Nephron (organoid): Measurements from ENCODE around the gene VSTM2B.

Experiments used
- H3K27ac Mint-ChIP-seq, 3 experiments: 2 replicates each; pipeline ENCODE4 v1.8.0; 2020; ENCODE audit warnings: mixed read lengths in 3 of 3, mild to moderate bottlenecking in 2 of 3, moderate library complexity in 1 of 3
- H3K27me3 Mint-ChIP-seq: 2 replicates; pipeline ENCODE4 v1.8.0; 2021; ENCODE audit warnings: low read depth, mild to moderate bottlenecking, moderate library complexity, mixed read lengths
- H3K36me3 Mint-ChIP-seq: 2 replicates; pipeline ENCODE4 v1.8.0; 2020; ENCODE audit warnings: low read depth, mixed read lengths
- H3K4me1 Mint-ChIP-seq: 2 replicates; pipeline ENCODE4 v1.8.0; 2020; ENCODE audit warnings: mixed read lengths
- H3K4me3 Mint-ChIP-seq, 3 experiments: 2 replicates each; pipeline ENCODE4 v1.8.0; 2020; ENCODE audit warnings: mild to moderate bottlenecking in 3 of 3, mixed read lengths in 3 of 3, moderate library complexity in 2 of 3
- H3K9me3 Mint-ChIP-seq: 2 replicates; pipeline ENCODE4 v1.8.0; 2020; ENCODE audit warnings: mixed read lengths
- TF ChIP-seq, protein P1 (sequence below), 3 experiments: fragments of 200-600 bp; sonication (generic); IDR thresholded peaks; one replicate each; pipeline ENCODE4 v1.5.0; 2021; ENCODE audit warnings: antibody characterized with exemption in 3 of 3; ENCODE audit not compliant: unreplicated experiment in 3 of 3

The VSTM2B gene

DNA sequence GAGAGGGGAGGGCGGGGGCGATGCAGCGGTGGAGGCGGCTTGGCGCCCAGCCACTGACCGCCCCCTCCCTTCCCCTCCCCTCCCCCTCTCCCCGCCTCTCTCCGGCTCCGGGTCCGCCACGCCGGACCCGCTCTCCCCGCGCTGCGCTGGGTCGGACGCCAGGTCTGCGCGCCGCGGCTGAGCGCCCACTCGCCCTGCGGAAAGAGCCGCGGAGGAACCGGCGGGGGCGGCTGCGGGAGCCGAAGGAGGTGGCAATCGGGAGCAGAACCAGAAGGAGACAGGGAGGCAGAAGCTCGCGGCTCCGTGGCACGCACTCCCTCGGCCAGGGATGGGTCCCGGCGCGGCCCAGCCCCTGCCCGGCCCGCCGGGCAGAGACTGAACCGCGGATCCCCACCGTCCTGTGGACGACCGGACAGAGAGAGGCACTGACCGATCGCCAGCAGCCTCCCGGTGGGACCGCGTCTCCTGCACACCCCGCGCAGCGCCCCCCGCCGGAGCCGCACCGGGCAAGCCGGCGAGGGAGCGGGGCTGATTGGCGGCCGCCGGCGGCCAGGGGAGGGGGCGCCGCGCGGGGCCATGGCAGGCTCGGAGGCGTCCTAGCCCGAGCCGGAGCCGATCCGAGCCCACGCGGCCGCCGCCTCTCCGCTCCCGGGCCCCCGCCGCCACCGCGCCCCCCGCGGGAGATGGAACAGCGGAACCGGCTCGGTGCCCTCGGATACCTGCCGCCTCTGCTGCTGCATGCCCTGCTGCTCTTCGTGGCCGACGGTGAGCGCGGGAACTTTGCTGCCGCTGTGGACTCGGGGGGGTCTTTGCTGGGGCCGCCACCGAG lies at the start of gene VSTM2B:
TSS of gene VSTM2B (plus strand) at position 94 of the 829 bp plus-strand sequence. CDS start at position 684, 590 bp downstream.
- TF ChIP-seq, protein P1, sequence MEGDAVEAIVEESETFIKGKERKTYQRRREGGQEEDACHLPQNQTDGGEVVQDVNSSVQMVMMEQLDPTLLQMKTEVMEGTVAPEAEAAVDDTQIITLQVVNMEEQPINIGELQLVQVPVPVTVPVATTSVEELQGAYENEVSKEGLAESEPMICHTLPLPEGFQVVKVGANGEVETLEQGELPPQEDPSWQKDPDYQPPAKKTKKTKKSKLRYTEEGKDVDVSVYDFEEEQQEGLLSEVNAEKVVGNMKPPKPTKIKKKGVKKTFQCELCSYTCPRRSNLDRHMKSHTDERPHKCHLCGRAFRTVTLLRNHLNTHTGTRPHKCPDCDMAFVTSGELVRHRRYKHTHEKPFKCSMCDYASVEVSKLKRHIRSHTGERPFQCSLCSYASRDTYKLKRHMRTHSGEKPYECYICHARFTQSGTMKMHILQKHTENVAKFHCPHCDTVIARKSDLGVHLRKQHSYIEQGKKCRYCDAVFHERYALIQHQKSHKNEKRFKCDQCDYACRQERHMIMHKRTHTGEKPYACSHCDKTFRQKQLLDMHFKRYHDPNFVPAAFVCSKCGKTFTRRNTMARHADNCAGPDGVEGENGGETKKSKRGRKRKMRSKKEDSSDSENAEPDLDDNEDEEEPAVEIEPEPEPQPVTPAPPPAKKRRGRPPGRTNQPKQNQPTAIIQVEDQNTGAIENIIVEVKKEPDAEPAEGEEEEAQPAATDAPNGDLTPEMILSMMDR (IDR thresholded peaks at IDR 0.05; ENCODE audit: unreplicated experiment in 3 of 3) = no peak

DNA sequence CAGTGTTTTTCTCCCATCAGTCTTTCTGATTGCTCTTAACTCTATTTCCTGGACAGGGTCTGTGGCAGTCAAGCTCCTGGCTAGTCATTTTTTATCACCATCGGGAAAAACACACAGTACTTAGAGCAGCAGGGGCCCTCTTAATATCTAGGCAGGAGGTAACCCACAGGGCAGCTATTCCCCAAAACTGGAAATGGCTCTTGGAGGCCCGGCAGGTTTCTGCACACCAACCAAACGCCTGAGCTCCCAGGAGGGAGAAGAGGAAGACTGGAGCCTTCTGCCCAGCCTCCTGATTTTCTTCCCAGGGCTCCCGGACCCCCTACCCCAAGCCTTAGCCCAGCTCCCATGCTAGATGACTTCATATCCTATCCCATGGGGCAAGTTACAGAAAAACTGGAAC lies 49.3 kb upstream of the VSTM2B start:
- Mint-ChIP-seq H3K9me3 (peaks cover 13% of the 10 kb centered on the region), H3K27me3 (peaks cover 21% of the 10 kb centered on the region)

More for the DNA sequence above, at the start of gene VSTM2B:
- peaks cover 93% of the 10 kb centered on the region for H3K27me3 Mint-ChIP-seq
- no peaks in the 10 kb centered on the region for H3K36me3 Mint-ChIP-seq
- H3K4me1 Mint-ChIP-seq = peaks cover 16% of the 10 kb centered on the region
- H3K9me3 Mint-ChIP-seq = peaks cover 2% of the 10 kb centered on the region
- H3K27ac Mint-ChIP-seq = no peak within 1 kb of the TSS
- H3K4me3 Mint-ChIP-seq = peak within 1 kb of the TSS; percentile 67 to 79 (median 78)

DNA sequence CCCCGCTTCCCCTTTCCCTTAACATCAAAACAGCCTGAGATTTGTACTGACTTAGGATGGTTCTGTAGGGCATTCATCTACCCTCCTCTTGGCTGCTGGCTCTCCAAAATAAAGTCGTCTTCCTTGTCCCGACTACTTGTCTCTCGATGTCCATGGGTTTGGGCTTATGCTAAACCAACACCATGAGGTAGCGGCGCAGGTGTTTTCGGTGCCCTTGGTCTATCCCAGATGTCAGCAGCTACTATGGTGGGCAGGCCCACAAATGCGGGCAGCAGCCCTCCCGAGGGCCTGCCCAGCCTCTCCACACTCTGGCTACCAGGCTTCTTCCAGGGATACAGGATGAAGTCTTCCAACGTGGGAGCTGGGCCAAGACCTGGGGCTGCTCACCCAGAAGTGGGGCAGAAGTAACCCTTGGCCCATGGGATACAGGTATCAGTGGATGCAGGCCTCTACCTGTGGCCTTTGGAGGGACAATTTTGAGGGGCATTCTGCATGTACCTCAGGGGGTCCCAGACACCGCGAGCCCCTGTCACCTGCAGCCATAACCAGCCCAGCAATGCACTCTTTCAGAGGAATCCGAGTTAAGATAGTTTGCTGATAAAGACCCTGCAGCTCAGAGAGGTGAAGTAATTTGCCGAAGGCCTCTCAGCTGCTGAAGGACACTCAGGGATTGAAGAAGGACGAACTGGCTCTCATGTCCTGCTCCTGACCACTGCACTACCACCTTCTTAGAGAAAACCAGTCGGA lies 47.8 kb upstream of the VSTM2B start:
- Mint-ChIP-seq H3K4me3 (no peak overlapping the region), H3K27ac (no peak overlapping the region), H3K4me1 (no peaks in the 10 kb centered on the region), H3K9me3 (peaks cover 16% of the 10 kb centered on the region), H3K27me3 (peaks cover 21% of the 10 kb centered on the region), H3K36me3 (peaks cover 4% of the 10 kb centered on the region)
- TF ChIP-seq, protein P1 (IDR thresholded peaks at IDR 0.05; ENCODE audit: unreplicated experiment in 3 of 3) = no peak

More for the DNA sequence above, 49.3 kb upstream of the VSTM2B start:
- Mint-ChIP-seq H3K4me1 (no peaks in the 10 kb centered on the region), H3K27ac (no peak overlapping the region), H3K4me3 (no peak overlapping the region), H3K36me3 (peaks cover 4% of the 10 kb centered on the region)
- TF ChIP-seq, protein P1 (IDR thresholded peaks at IDR 0.05; ENCODE audit: unreplicated experiment in 3 of 3) = no peak

DNA sequence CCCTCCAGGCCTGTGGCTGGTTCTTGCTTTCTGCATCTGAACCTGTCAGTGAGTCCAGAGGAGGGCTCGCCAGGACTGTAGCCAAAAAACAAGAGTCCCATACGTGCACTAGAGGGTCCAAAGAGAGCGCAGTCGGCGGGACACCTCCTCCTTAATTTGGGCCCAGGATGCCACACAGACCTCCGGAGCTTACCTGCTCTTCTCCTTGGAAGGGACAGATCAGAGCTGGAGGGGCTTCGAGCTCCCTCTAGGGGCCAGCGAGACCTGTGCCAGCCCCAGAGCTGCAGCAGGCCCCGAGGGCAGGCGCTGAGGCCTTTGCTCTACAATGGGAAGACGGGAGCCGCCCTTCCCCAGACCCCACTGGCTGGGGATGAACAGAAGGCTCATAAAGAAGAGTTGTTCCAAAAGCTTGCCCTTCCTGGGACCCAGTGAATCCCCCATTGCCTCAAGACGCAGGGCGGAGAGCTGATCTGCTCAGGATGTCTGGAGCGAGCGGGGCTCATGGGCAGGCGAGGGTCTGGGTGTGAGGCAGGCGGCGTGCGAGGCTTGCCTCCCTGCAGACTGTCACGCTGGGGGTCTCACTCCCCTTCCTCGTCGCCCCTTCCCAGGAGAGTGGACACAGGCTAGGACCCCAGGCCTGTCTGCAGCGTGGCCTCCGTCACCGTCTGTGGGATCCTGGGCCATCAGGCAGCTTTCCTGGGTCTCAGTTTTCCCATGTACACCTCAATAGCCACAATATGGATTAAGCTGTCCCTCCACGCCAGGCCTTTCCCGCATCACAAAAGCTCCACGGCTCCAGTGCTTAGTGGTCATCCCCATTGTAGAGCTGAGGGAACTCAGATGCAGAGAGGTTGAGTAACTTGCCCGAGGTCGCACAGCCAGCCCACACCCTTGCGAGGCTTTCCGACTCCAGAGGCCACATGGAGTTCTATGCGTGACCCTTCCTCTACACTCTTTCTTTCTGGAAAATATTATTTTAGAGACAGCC lies 46.9 kb upstream of the VSTM2B start:
- peaks cover 4% of the 10 kb centered on the region for H3K36me3 Mint-ChIP-seq
- peaks cover 16% of the 10 kb centered on the region for H3K9me3 Mint-ChIP-seq
- H3K4me1 Mint-ChIP-seq = no peaks in the 10 kb centered on the region
- H3K27me3 Mint-ChIP-seq = peaks cover 21% of the 10 kb centered on the region
- H3K27ac Mint-ChIP-seq = no peak overlapping the region
- H3K4me3 Mint-ChIP-seq = no peak overlapping the region
- TF ChIP-seq, protein P1 (IDR thresholded peaks at IDR 0.05; ENCODE audit: unreplicated experiment in 3 of 3) = peak; percentile 56 to 66 (median 58)

DNA sequence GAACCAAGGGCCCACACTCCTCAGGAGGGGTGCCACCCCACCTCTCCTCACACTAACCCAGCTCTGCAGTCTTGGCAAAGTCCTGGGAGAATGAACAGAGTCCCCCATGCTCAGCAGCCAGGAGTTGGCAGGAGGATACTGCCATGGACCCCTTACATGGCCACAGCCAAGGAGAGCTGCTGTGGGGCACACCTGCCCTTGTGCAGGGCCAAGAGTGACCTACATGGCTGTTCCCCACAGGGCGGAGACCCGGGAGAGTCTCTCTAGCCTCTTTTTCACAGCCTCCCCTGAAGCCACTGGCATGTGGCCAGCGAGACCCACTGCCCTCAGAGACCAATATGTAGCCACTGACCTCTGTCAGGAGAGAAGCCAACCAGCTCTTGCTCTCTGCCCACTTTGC lies 45.9 kb upstream of the VSTM2B start:
- peaks cover 24% of the 10 kb centered on the region for H3K27me3 Mint-ChIP-seq
- H3K27ac Mint-ChIP-seq = no peak overlapping the region
- TF ChIP-seq, protein P1 (IDR thresholded peaks at IDR 0.05; ENCODE audit: unreplicated experiment in 3 of 3) = no peak
- no peak overlapping the region for H3K4me3 Mint-ChIP-seq
- H3K36me3 Mint-ChIP-seq = peaks cover 4% of the 10 kb centered on the region
- peaks cover 16% of the 10 kb centered on the region for H3K9me3 Mint-ChIP-seq
- no peaks in the 10 kb centered on the region for H3K4me1 Mint-ChIP-seq
